SK-MEL-5 (cell line): Measurements from ENCODE around the gene MTIF3. TPM values are rescaled to one million over a fixed set of nuclear protein-coding genes. Genes with fewer than 3 reads are reported as not detected.

ENCODE experiments used
- DNase-seq: peaks from one replicate; pipeline ENCODE4 v3.0.0-alpha.2; 2016; ENCODE audit warnings: low read depth, low spot score
- in situ Hi-C: cut with HindIII; loops from 2 replicates; pipeline ENCODE4 v1.10.0; 2016; ENCODE audit warnings: low sequenced_read_pairs, high pct_unique_total_duplicates, low pct_unique_long_range_greater_than_20kb
- polyA plus RNA-seq, 2 experiments: library from polyadenylated mRNA; depleted of rRNA; stranded (reverse); fragments of >200 nt; gene quantifications; 2 replicates each; pipeline ENCODE4 v1.2.3, GENCODE V29; 2015
- total RNA-seq: library from RNA; depleted of rRNA; stranded (reverse); fragments of >200 nt; shearing (Covaris generic); gene quantifications from 2 replicates; pipeline ENCODE4 v1.2.3, GENCODE V29; 2014; rRNA removed

The MTIF3 gene, protein sequence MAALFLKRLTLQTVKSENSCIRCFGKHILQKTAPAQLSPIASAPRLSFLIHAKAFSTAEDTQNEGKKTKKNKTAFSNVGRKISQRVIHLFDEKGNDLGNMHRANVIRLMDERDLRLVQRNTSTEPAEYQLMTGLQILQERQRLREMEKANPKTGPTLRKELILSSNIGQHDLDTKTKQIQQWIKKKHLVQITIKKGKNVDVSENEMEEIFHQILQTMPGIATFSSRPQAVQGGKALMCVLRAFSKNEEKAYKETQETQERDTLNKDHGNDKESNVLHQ
- 66.0 and 70.2 TPM in 2 replicates for total RNA-seq
- 29.5 and 33.8 TPM in 2 replicates for polyA plus RNA-seq (2015; cell fraction: cytosol; rRNA removed)
- polyA plus RNA-seq (2015; cell fraction: nucleus; rRNA removed): 34.2 and 59.7 TPM in 2 replicates

DNA sequence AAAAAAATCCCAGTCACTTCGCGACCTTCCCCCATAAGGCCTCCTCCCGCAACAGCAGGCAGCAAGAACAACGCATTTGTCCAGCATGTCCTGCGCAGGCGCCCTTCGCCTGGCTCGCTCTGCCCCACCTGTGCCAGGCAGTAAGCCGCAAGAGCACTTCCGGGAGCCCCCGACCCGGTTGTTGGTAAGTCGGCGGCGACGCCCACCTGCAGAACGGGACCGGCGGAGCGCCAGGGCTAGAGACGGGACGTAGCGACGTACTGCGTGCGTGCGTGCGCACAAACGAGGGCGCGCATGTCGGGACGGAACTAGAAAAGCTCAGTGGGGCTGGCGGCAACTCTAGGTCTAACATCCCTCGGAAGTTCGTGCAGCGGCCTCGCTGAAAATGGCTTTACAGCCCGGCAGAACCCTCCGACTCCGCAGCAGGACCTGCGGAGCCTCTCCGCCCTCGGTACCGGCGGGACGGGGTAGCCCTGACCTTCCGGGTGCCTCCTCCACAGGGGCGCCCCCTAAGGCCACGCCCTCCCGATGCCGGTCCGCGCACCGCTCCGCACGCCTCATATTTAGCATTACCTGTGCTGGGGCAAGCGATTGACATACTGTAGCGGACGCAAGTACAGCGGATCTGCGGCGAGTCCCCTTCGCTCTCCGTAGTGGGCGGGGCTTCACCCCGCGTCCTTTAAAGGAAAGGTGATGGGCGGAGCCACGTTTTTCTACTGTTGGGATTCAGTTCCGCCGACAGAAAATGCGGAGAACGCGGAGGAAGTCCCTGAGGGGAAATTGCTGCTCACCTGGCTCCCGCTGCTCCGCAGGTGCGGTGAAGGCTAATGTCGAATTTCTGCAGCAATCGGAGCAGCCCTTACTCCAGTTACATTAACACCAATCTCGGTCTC, at the start of gene MTIF3:
Gene MTIF3, minus strand, starts transcription at position 629 of the 893 bp plus-strand sequence. CDS start 10,116 bp downstream, outside the sequence.
- in situ Hi-C loops: no loop called here
- peak; percentile 94 for DNase-seq

DNA sequence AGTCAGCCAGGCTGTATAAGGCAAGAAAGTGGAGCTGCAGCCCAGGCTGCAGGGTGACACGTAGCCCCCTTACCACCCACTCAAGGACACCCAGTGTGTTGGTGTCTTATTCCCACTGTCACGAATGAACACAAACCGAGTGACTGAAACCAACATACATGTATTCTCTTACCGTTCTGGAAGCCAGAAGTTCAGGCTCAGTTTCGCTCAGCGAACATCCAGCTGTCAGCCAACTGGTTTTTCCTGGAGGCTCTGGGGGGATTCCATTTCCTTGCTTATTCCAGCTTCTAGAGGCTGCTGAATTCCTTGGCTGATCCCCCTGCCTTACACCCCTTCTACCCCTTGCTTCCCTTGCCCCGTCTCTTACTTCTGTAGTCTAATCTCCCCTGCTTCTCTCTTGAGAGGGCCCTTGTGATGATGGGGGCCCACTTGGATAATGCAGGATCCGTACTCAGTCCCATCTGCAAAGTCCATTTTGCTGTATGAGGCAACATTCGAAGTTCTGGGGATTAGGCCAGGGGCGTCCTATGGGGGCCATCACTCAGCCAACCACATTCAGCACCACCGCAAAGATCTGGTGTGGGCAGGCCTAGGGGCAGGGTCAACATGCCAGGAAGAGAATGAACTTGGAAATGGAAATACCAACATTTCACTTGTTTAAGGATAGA, 47.3 kb upstream of the MTIF3 start:
- in situ Hi-C loops: no loop called here
- DNase-seq: no peak

DNA sequence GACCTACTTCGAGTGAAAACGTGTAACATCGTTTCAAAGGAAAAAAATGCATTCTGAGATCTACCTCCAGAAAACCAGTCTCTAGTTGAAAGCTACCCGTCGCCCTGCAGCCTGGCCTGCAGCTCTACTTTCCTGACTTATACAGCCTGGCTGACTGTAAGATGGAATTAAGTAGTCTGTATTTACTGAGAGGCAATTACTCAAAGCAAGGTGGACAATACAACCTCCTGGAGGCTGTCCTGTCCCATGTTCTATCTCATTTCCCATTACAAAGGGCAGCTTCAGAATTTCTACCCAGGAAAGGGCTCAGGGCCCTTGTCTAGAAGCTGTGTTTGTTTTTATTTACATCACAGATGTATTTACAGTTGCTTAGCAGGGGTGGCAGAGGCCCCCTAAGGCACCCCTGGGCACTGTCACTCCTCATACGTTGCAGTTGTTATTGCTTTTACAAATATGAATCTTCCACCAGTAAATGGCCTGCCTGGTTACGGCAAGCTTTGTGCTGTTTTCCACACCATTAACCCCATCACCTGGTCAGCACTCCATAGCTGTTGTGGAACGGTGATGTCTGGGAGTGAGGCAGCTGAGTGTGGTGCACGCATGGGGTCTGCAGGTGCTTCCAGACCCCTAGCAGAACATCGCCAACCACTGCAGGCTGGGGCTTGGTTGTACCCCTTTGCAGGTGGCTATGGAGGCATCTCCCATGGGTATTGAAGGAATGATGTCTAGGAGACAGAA, 46.3 kb upstream of the MTIF3 start:
- in situ Hi-C loops: no loop called here

DNA sequence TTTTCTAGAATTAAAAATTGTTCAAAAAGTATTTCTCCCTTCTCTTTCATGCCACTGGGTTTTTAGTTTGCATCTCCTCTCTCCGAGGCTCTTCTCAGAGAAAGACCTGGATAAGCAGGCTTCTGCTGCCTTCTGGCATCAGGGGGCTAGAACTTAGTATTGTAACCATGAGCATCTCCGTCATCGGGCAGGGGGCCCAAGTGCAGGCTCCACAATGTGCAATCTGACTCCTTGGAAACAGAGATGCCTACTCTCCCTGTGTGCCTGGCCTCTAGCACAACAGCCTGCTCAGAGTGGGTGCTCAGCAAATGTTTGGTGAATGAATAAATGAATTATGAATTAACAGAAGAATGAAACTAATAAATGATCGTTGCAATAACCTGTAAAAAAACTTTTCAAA, 45.6 kb upstream of the MTIF3 start:
- in situ Hi-C loops: no loop called here

More for the DNA sequence above, 46.3 kb upstream of the MTIF3 start:
- DNase-seq: no peak

DNA sequence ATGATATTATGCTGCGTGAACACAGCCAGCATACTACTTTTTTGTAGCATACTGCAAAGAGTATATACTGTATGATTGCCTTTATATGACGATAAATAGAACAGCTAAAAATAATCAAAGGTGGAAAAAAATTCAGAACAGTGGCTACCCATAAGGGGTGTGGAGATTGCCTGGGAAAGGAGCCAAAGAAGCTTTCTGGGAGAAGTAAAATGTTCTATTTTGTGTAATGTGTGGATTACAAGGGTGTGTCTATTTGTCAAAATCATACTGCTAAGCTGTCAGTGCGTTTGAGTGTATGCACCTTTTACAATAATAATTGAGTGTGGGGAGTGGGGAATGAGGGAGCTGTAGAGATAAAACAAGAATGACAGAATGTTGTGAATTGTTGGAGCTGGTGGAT, 45.2 kb upstream of the MTIF3 start:
- no peak for DNase-seq
- in situ Hi-C loops: no loop called here

More for the DNA sequence above, 45.6 kb upstream of the MTIF3 start:
- DNase-seq: no peak

DNA sequence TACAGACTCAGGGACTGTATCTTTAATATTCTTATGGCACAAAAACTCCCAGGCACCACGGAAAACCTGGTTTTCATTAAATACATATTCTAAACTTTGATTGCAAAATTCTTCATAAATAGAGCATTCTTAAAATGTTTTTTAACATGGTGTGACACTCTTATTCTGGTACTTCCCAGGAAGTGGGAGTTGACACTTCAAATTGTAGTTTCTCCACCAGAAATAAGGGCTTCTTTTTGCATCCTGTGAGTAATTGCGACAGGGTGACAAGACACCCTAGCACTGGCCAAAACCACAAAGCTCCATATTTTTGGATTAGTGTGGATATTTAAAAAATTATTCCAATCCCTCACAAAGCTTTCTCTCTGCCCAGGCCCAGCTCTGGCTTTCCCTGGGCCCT, 43.6 kb upstream of the MTIF3 start:
- DNase-seq: no peak
- in situ Hi-C loops: no loop called here

DNA sequence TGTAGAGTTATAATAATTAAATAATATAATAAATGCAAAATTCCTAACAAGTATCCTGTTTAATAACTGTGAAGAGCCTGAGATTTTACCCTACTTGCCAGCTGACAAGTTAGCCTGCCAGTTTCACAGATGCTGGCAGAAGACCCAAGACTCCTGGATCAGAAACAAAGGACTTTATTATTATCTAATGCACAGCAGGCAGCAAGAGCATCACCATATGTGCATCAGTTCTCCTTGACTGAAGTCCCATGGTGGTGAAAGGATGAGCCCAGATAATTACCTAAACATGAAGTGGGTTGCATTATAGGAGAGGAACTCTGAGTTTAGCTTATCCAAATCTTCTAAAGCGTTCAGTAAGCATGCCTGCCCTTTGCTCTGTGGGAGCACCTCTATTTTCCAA, 39.1 kb upstream of the MTIF3 start:
- peak; percentile 62 for DNase-seq
- in situ Hi-C loops: no loop called here

DNA sequence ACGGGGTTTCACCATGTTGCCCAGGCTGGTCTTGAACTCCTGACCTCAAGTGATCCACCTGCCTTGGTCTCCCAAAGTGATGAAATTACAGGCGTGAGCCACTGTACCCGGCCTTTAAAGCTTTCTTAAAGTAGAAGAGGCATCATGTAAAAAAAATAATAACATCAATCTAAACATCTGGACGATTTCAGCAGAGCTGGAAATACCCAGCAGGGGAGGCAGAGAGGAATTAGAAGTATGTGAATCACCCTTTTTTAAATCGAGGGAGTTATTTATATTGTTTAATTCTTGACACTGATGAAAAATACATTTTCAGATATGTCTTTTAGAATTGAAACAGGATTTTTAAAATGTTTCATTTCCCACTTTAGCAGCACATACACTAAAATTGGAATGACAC, 37.4 kb upstream of the MTIF3 start:
- in situ Hi-C loops: no loop called here
- no peak for DNase-seq

DNA sequence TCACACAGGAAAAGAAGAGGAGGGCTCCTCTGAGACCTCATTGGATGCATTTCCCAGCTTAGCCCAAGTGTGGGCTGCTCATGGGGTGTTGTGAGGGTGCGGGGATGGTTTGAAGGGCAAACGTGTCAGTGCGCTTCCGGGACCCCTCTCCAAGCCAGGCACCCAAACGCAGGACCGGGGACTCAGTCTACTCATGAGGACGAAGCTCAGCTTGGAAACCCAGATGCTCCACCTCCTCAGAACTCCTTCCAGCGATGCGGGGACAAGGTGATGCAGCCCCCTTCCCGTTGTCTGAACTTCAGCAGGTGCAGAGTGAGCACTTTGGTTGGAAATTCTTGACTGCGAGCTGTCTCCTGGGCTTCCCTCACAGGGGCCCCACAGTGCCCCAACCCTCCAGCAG, 33.1 kb upstream of the MTIF3 start:
- DNase-seq: no peak

DNA sequence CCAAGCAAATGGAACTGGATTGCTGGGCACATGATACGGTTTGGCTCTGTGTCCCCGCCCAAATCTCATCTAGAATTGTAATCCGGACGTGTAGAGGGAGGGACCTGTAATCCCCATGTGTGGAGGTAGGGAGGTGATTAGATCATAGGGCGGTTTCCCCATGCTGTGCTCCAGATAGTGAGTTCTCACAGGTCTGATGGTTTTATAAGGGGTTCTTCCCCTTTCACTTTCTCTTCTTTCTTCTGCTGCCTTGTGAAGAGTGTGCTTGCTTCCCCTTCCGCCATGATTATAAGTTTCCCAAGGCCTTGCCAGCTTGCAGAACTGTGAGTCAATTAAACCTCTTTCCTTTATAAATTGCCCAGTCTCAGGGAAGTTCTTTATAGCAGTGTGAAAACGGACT, 32.6 kb upstream of the MTIF3 start:
- DNase-seq: no peak
- in situ Hi-C loops: no loop called here

More for the DNA sequence above, 33.1 kb upstream of the MTIF3 start:
- in situ Hi-C loops: no loop called here

DNA sequence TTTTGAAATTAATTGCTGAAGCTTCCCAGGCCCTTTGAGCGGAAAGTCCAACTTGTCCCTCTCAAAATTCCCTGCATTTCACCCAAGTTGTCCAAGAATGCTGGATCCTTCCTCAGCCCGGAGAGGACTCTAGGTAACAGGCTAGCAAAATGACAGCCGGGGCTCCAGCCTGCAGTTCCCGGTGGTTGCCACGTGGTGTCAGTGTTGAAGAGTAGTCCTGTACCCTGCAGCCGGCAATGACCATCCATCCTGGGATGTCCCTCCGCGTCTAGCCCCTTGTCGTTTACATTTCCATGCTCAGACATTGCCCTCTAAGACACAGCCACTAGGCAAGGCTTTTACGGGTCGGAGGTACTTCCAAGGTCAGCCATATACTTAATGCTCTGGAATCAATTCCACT, 31.4 kb upstream of the MTIF3 start:
- peak; percentile 79 for DNase-seq
- in situ Hi-C loops: no loop called here

DNA sequence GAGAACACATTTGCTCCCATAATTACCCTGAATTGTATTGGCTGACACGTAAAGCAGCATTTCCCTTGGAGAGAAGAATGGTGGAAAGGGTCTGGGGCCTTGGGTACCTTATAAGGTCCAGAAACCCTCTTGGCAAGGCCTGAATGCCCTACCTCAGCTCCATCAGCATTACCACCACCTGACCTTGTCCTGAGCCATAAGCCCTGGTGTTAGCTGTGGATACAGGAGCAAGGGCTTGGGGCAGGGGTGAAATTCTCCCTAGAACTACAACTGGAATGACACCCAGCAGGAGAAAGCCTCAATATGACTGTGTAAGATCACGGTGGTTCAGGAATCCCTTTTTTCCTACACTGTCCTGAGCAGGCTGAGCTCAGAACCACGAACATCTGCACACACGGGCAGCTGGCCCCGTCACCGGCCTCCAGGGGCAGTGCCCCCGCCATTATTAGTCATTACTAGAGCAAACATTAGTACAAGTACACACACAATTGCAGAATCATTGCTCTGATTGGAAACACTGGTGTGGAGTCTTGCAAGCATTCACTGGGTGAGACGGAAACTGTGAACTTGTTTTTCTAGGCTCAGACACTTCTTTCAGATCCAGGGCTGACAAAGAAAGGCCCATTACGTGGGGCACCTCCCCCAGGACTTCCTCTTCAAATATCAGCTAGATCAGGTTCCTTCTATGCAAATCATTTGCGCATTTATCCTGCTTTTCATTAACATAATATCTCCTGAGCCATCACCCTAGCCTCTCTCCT, 26.8 kb upstream of the MTIF3 start:
- in situ Hi-C loops: no loop called here
- DNase-seq: no peak

DNA sequence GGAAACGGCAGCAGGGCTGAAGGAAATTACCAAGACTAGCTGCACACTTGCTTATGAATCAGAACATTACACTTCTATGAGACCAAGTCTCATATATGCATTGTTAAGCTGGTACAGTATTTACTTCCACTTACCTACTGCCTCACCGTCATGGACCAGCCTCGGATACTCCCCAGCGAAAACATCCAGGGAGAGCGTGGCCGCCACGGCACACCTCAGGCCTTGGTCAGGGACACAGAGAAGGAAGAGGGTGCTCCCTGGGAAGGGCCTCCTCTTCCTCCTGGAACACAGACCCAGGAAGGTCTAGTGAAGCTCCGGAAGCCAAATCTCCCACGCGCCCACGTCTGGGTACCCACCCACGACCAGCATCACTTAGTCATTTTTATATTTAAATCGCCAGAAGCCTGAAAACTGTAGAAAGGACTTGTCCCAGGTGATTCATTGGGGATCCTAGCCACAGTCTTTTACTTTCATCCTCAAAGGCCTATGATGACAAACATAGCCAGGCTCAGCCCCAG, 24.4 kb upstream of the MTIF3 start:
- DNase-seq: no peak
- in situ Hi-C loops: no loop called here

DNA sequence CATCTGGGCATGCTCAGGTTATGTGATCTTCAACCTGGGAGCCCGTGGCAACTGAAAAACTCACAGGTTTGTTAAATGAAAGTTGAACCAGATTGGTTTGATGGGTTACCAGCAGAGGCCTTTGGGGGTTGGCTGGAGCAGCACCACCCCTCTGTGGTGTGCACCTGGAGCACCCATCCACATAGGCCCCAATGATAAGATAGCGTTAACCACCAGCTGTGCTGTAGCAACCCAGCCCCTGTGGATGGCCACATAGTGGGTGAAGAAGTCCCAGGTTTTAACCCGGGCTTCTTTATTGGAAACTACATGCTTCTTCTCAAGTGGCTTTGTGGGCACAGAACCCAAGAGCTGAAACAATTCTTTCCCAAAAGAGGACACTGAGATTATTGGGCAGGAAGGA, 22.6 kb upstream of the MTIF3 start:
- in situ Hi-C loops: no loop called here
- no peak for DNase-seq

DNA sequence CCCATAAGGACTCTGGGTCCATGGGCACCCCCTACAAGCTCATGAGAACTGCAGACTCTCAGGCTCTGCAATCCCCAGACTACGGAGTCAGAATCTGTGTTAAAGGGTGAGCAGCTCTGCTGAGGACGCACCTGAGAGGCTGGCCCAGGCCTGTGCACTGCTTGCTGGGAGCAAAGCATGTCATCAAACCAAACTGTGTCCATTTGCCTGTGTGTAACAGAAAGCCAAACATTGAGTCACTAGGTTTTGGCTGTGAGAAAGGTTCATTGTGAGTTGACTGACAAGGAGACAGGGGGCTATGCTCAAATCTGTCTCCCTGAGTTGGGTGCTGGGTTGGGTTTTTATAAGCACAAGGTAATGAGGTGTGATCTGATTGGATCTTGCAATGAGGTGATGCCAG, 22.1 kb upstream of the MTIF3 start:
- in situ Hi-C loops: no loop called here

DNA sequence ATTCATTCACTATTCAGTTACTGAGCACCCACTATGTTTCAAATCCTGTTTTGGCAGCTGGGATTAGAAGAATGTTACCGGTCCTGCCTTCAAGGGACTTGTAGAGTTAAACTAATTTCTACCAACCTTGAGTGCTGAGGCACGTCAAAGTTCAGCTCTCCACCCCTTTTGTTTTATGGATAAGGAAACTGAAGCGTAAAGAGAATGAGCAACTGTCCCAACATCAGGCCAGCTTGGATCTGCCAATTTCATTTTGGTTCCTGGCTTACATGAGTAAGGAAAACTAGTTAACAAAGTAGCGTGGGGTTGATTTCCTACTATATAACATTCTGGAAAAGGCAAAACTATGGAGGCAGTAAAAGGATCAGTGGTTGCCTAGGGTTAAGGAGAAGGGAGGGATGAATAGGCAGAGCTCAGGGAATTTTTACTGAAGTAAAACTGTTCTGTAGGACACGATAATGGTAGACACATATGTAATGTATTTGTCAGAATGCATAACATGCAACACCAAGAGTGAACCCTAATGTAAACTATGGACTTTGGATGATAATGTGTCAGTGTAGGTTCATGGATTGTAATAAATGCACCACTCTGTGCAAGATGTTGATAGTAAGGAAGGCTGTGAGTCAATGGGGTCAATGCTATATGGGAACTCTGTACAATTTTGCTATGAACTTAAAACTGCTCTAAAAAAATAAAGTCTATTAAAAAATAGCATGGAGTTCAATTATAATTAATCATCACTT, 19.9 kb upstream of the MTIF3 start:
- in situ Hi-C loops: no loop called here
- no peak for DNase-seq

More for the DNA sequence above, 22.1 kb upstream of the MTIF3 start:
- no peak for DNase-seq
